A549 (cell line): Measurements from ENCODE around the gene TERB1.

ENCODE experiments used
- CHD2 ChIP-seq: fragments of 150-350 bp; IDR thresholded peaks from 2 replicates; pipeline ENCODE4 v1.6.1; 2014; ENCODE audit warnings: low read length; ENCODE audit not compliant: partially characterized antibody
- CTCF ChIP-seq: fragments of >200 bp; sonication (Bioruptor Twin); formaldehyde crosslinking; IDR thresholded peaks from 3 replicates; pipeline ENCODE4 v1.5.1; 2016
- ESRRA ChIP-seq: fragments of 150-350 bp; IDR thresholded peaks from 2 replicates; pipeline ENCODE4 v1.6.1; 2014; ENCODE audit warnings: mild to moderate bottlenecking, low read length, borderline replicate concordance
- JUN ChIP-seq, 2 experiments: fragments of >200 bp; sonication (Bioruptor Twin); formaldehyde crosslinking; IDR thresholded peaks; 2 replicates in 1 of 2; 3 replicates in 1 of 2; pipeline ENCODE4 v1.6.1; 2016 to 2017
- MYC ChIP-seq: IDR thresholded peaks from 2 replicates; pipeline ENCODE4 v1.6.1; 2012; ENCODE audit warnings: mild to moderate bottlenecking, inconsistent platforms, low read length, improper control_type of control experiment, borderline replicate concordance
- POLR2A ChIP-seq: IDR thresholded peaks from 2 replicates; pipeline ENCODE4 v1.6.1; 2012; ENCODE audit warnings: mild to moderate bottlenecking, low read length
- REST ChIP-seq: fragments of 200-600 bp; sonication (generic); IDR thresholded peaks from 2 replicates; pipeline ENCODE4 v1.6.1; 2016; ENCODE audit warnings: antibody characterized with exemption, mild to moderate bottlenecking, moderate library complexity
- USF2 ChIP-seq: fragments of 450-650 bp; IDR thresholded peaks from 2 replicates; pipeline ENCODE4 v1.6.1; 2014; ENCODE audit warnings: antibody characterized with exemption
- ZFP36 ChIP-seq: fragments of 450-650 bp; IDR thresholded peaks from 2 replicates; pipeline ENCODE4 v1.6.1; 2014; ENCODE audit warnings: borderline replicate concordance; ENCODE audit not compliant: partially characterized antibody

GRCh38 chr16:66814734-66815133 lies 13.3 kb upstream of the TERB1 start:
- TF ChIP-seq REST (no peak), ZFP36 (no peak), CTCF (no peak), MYC (no peak), USF2 (no peak), POLR2A (no peak), CHD2 (no peak), ESRRA (no peak), JUN (IDR thresholded peaks at IDR 0.05) (no peak)
